Activated T-cell treated with anti-CD3 and anti-CD28 coated beads, Interleukin-2, amount 50 U/mL, for 72 hours (primary cell): ENCODE results near the gene SLC29A1. TPM values are rescaled to one million over a fixed set of nuclear protein-coding genes. Genes with fewer than 3 reads are reported as not detected.
A peak's percentile ranks its signal among the peaks of the same experiment; 100 is the strongest.
"Not testable (repeated sequence)": the region's sequence is repeated elsewhere in the genome, so short reads cannot be mapped to it uniquely, and the experiment has no call there.

ENCODE experiments used
- ATAC-seq, 2 donors: fragments of 150-1000 bp; cut with Tn5 transposase; replicated peaks in 1 of 2; 2 replicates each; pipeline ENCODE4 v1.10.0; 2021; ENCODE audit warnings: moderate library complexity in 2 of 2, mild to moderate bottlenecking in 1 of 2
- DNase-seq, 2 donors: peaks; one replicate each; pipeline ENCODE4 v3.0.0; 2021 to 2022; ENCODE audit warnings: mixed read lengths in 1 of 2
- H3K27ac Mint-ChIP-seq: one replicate; pipeline ENCODE4 v1.8.0; 2022; ENCODE audit warnings: mild to moderate bottlenecking, moderate library complexity, mixed read lengths
- H3K27me3 Mint-ChIP-seq: one replicate; pipeline ENCODE4 v1.8.0; 2022; ENCODE audit warnings: low read depth, mixed read lengths
- H3K36me3 Mint-ChIP-seq, 2 donors: one replicate each; pipeline ENCODE4 v1.8.0; 2022; ENCODE audit warnings: mixed read lengths in 2 of 2, mild to moderate bottlenecking in 1 of 2; ENCODE audit not compliant: insufficient read depth in 2 of 2
- H3K4me1 Mint-ChIP-seq: one replicate; pipeline ENCODE4 v1.8.0; 2022; ENCODE audit warnings: low read depth, mixed read lengths
- H3K4me3 Mint-ChIP-seq, 2 donors: one replicate each; pipeline ENCODE4 v1.8.0; 2022; ENCODE audit warnings: mild to moderate bottlenecking in 2 of 2, mixed read lengths in 2 of 2, moderate library complexity in 2 of 2
- H3K9me3 Mint-ChIP-seq, 2 donors: one replicate each; pipeline ENCODE4 v1.8.0; 2022; ENCODE audit warnings: mixed read lengths in 2 of 2
- total RNA-seq, 2 donors: library from RNA; stranded (reverse); gene quantifications; one replicate each; pipeline ENCODE4 v1.2.3, GENCODE V29; 2022

The SLC29A1 gene
- 10 to 100 TPM; 21.7 to 28.0 TPM for total RNA-seq

DNA sequence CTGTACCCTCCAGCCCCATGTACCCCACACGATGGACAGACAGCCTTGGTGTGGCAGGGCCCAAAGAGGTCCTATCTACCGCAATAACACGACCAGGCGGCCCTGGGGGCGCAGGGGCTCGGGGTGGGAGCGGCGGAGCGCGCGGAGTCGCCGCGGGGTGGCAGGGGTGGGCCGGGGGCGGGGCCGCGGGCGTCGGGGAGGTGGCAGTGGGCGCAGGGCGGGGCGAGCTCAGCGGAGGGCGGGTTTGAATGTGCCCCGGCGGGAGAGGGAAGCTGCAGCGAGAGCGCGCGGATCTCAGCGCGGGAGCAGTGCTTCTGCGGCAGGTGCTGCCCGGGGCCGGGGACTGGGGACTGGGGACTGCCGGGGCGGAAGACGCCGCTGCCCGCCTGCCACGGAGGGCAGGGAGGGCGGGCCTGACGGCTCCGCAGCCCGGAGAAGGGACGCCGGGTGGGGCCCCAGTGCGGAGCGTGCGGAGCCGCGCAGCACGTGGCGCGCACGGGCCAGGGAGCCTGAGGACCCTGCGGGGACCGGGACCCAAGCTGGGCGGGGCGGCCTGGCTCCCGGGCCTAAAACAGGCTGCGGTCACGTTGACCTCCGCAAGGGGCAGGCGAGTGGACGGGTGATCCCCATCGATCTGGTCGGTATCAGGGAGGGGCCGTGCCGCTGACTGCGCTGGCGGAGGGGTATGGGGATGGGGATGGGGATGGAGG lies at the start of gene SLC29A1:
Gene SLC29A1 (plus strand): TSS at position 277 of the 710 bp plus-strand sequence. CDS start 3,719 bp downstream, outside the sequence.
- Mint-ChIP-seq H3K4me1 (peaks cover 50% of the 10 kb centered on the region), H3K4me3 (peak within 1 kb of the TSS; percentile 89 to 95), H3K27me3 (no peaks in the 10 kb centered on the region), H3K36me3 (peaks cover 0 to 1% of the 10 kb centered on the region in 2 donors), H3K27ac (no peak within 1 kb of the TSS), H3K9me3 (no peaks in the 10 kb centered on the region)
- DNase-seq (peak; percentile 84 to 86), ATAC-seq (peak; percentile 70 to 75)

GRCh38 chr6:44176130-44176761 lies 47.1 kb upstream of the SLC29A1 start:
- Mint-ChIP-seq H3K27me3 (no peaks in the 10 kb centered on the region), H3K27ac (no peak overlapping the region), H3K4me1 (peaks cover 29% of the 10 kb centered on the region), H3K36me3 (no peaks in the 10 kb centered on the region), H3K4me3 (peak overlapping the region in 1 of 2 donors; percentile 54), H3K9me3 (no peaks in the 10 kb centered on the region)
- DNase-seq (no peak), ATAC-seq (no peak)

- Mint-ChIP-seq H3K27ac (no peak overlapping the region), H3K36me3 (no peaks in the 10 kb centered on the region), H3K27me3 (no peaks in the 10 kb centered on the region), H3K4me3 (peak overlapping the region in 1 of 2 donors; percentile 54), H3K9me3 (no peaks in the 10 kb centered on the region), H3K4me1 (peaks cover 29% of the 10 kb centered on the region)
- peak; percentile 47 to 61 for DNase-seq
- peak; percentile 74 to 77 for ATAC-seq
Measured at GRCh38 chr6:44176762-44177509, 46.5 kb upstream of the SLC29A1 start.

GRCh38 chr6:44177691-44178423 lies 45.5 kb upstream of the SLC29A1 start:
- Mint-ChIP-seq H3K9me3 (no peaks in the 10 kb centered on the region), H3K4me1 (peaks cover 20% of the 10 kb centered on the region), H3K4me3 (peak overlapping the region in 1 of 2 donors; percentile 54), H3K27me3 (no peaks in the 10 kb centered on the region), H3K27ac (no peak overlapping the region), H3K36me3 (no peaks in the 10 kb centered on the region)
- ATAC-seq (no peak), DNase-seq (no peak)

DNA sequence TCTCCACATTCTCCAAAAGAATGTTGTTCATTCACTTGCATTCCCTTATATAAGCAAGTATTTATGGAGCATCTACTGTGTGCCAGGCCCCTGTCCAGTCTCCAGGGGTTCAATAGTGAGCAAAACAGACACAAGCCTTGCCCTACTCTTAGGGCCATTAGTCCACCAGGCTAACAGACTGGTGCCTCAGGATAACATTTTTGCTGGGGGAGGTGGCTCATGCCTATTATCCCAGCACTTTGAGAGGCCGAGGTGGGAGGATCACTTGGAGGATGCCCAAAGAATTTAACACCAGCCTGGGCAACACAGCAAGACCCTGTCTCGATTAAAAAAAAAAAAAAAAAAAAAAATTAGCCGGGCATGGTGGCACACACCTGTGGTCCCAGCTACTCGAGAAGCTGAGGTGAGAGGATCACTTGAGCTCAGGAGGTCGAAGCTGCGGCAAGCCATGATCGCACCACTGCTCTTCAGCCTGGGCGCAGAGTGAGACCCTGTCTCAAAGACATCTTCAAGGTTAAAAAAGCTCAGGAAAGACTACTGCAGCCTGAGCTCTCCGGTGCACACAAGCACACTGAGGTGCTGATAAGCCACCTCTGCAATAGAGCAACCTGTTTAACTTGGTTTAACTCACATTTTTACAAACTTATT lies 44.8 kb upstream of the SLC29A1 start:
- Mint-ChIP-seq H3K27ac (no peak overlapping the region), H3K36me3 (no peaks in the 10 kb centered on the region), H3K4me1 (peaks cover 19% of the 10 kb centered on the region), H3K27me3 (no peaks in the 10 kb centered on the region), H3K4me3 (no peak overlapping the region), H3K9me3 (no peaks in the 10 kb centered on the region)
- no peak for ATAC-seq
- DNase-seq, result no peak

DNA sequence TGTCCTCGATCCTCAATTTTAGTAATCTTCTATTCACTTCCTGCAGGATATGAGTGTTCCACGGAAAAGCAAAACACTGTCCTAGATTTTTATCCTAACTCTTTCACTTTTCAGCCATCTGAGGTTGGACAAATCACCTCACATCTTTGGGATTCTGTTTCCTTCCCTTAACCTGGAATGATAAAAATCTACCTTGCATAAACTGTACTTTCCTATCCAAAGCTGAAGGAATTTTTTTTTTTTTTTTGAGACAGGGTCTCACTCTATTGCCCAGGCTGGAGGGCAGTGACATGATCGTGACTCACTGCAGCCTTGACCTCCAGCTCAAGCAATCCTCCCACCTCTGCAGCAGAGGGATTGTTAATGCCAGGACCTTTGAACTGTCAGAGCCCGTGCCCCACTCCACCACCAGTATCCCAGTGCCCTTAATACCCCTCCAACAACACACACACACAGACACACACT lies 44.3 kb upstream of the SLC29A1 start:
- no peak for DNase-seq
- no peaks in the 10 kb centered on the region for H3K27me3 Mint-ChIP-seq
- H3K27ac Mint-ChIP-seq, result no peak overlapping the region
- H3K9me3 Mint-ChIP-seq, result no peaks in the 10 kb centered on the region
- H3K4me3 Mint-ChIP-seq, result no peak overlapping the region
- peaks cover 19% of the 10 kb centered on the region for H3K4me1 Mint-ChIP-seq
- H3K36me3 Mint-ChIP-seq, result no peaks in the 10 kb centered on the region
- ATAC-seq, result no peak

GRCh38 chr6:44179648-44180047 lies 43.7 kb upstream of the SLC29A1 start:
- Mint-ChIP-seq H3K4me1 (peaks cover 19% of the 10 kb centered on the region), H3K9me3 (no peaks in the 10 kb centered on the region), H3K27me3 (no peaks in the 10 kb centered on the region), H3K4me3 (no peak overlapping the region), H3K27ac (no peak overlapping the region), H3K36me3 (no peaks in the 10 kb centered on the region)
- DNase-seq (no peak), ATAC-seq (no peak)

DNA sequence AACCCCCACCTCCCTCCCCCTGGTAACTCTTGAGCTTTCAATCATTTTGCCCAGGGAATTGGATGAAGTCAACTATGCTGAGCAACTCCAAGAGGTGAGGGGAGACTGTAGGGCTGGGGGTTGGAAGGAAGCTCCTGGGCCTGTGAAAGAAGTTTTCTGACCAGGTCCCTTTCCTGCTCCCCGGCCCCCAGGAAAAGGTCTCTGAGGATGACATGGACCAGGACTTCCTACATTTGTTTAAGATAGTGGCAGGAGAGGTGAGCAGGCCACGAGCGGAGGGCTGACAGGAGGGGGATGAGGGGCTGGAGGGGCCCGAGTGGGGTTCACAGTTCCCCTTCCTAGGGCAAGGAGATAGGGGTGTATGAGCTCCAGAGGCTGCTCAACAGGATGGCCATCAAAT lies 43.0 kb upstream of the SLC29A1 start:
- ATAC-seq (no peak), DNase-seq (no peak)
- Mint-ChIP-seq H3K4me1 (peaks cover 21% of the 10 kb centered on the region), H3K27ac (no peak overlapping the region), H3K4me3 (no peak overlapping the region), H3K36me3 (no peaks in the 10 kb centered on the region), H3K9me3 (no peaks in the 10 kb centered on the region), H3K27me3 (no peaks in the 10 kb centered on the region)

GRCh38 chr6:44180886-44181285 lies 42.5 kb upstream of the SLC29A1 start:
- DNase-seq (no peak), ATAC-seq (no peak)
- no peak overlapping the region for H3K4me3 Mint-ChIP-seq
- no peaks in the 10 kb centered on the region for H3K9me3 Mint-ChIP-seq
- no peaks in the 10 kb centered on the region for H3K36me3 Mint-ChIP-seq
- H3K27me3 Mint-ChIP-seq, result peaks cover 4% of the 10 kb centered on the region
- peaks cover 26% of the 10 kb centered on the region for H3K4me1 Mint-ChIP-seq
- H3K27ac Mint-ChIP-seq, result no peak overlapping the region

DNA sequence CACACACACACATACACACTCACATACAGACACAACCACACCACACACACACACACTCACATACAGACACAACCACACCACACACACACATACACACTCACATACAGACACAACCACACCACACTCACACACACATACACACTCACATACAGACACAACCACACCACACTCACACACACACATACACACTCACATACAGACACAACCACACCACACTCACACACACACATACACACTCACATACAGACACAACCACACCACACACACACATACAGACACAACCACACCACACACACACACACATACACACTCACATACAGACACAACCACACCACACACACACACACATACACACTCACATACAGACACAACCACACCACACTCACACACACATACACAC lies 41.6 kb upstream of the SLC29A1 start:
- H3K27ac Mint-ChIP-seq, H3K36me3 Mint-ChIP-seq, H3K4me3 Mint-ChIP-seq, DNase-seq, H3K9me3 Mint-ChIP-seq, ATAC-seq: not testable (repeated sequence)
- H3K4me1 Mint-ChIP-seq, result peaks cover 27% of the 10 kb centered on the region
- peaks cover 11% of the 10 kb centered on the region for H3K27me3 Mint-ChIP-seq

GRCh38 chr6:44182911-44183390 lies 40.4 kb upstream of the SLC29A1 start:
- Mint-ChIP-seq H3K27ac (no peak overlapping the region), H3K27me3 (peaks cover 11% of the 10 kb centered on the region), H3K4me3 (no peak overlapping the region), H3K9me3 (no peaks in the 10 kb centered on the region), H3K36me3 (no peaks in the 10 kb centered on the region), H3K4me1 (peaks cover 16% of the 10 kb centered on the region)
- no peak for DNase-seq
- no peak for ATAC-seq

DNA sequence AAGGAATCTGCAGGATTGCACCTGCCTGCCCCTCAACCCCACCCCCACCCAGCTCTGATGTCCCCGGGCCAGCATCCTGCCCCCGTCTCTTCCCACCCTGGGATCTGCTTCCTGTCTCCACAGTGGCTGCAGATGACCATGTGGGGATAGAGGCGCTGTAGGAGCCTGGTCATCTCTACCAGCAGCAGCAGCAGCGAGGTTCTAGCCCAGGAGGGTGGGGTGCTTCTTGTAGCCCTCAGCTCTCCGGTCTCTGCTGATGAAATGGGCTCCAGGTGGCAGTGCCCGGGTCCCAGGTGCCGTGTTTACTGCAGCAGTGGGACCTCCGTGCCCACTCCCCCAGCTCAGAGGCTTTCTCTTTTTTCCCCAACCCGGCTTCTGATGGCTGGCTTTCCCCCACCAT lies 39.6 kb upstream of the SLC29A1 start:
- no peak for DNase-seq
- H3K9me3 Mint-ChIP-seq, result no peaks in the 10 kb centered on the region
- H3K4me3 Mint-ChIP-seq, result no peak overlapping the region
- no peak for ATAC-seq
- H3K27ac Mint-ChIP-seq, result no peak overlapping the region
- H3K4me1 Mint-ChIP-seq, result peaks cover 13% of the 10 kb centered on the region
- H3K27me3 Mint-ChIP-seq, result peaks cover 11% of the 10 kb centered on the region
- H3K36me3 Mint-ChIP-seq, result no peaks in the 10 kb centered on the region
